LNCAP (cell line): ENCODE data around the gene TNRC18.

ENCODE experiments used
- CTCF ChIP-seq: fragments of 450-650 bp; IDR thresholded peaks from 2 replicates; pipeline ENCODE4 v1.5.1; 2017; ENCODE audit warnings: mild to moderate bottlenecking

Gene TNRC18

GRCh38 chr7:5360971-5361370 lies 62.7 kb downstream of the TNRC18 start:
- TF ChIP-seq CTCF, result no peak

GRCh38 chr7:5360451-5360850 lies 63.2 kb downstream of the TNRC18 start:
- TF ChIP-seq CTCF, result no peak

- no peak for TF ChIP-seq CTCF
Measured at GRCh38 chr7:5359344-5359743, 64.3 kb downstream of the TNRC18 start.

GRCh38 chr7:5357951-5358350 lies 65.7 kb downstream of the TNRC18 start:
- TF ChIP-seq CTCF, result no peak

- no peak for TF ChIP-seq CTCF
Measured at GRCh38 chr7:5356751-5357119, 66.9 kb downstream of the TNRC18 start.

- TF ChIP-seq CTCF, result no peak
Measured at GRCh38 chr7:5354460-5355232, 69.0 kb downstream of the TNRC18 start.

- TF ChIP-seq CTCF, result no peak
Measured at GRCh38 chr7:5352440-5353010, 71.1 kb downstream of the TNRC18 start.
